K562 (cell line): ENCODE results near the gene PBX2. TPM values are rescaled to one million over a fixed set of nuclear protein-coding genes. Genes with fewer than 3 reads are reported as not detected.

Experiments
- ARID1B ChIP-seq: fragments of 450-650 bp; IDR thresholded peaks from 2 replicates; pipeline ENCODE4 v1.6.1; 2016; ENCODE audit warnings: antibody characterized with exemption, mild to moderate bottlenecking, inconsistent platforms
- CCNT2 ChIP-seq: IDR thresholded peaks from 2 replicates; pipeline ENCODE4 v1.6.1; 2011; ENCODE audit warnings: borderline replicate concordance, low read depth, mild to moderate bottlenecking, moderate library complexity, mixed read lengths, low read length; ENCODE audit not compliant: insufficient read length; ENCODE audit errors: extremely low read depth
- CEBPG ChIP-seq, 3 experiments: fragments of 200-800 bp in 1 of 3; sonication (Bioruptor generic) in 1 of 3; sonication (generic) in 1 of 3; formaldehyde crosslinking in 1 of 3; IDR thresholded peaks in 2 of 3; conservative IDR thresholded peaks in 1 of 3; 2 replicates each; pipeline versions ENCODE4 v1.6.1 to v1.8.0; 2016 to 2022; ENCODE audit warnings: missing compliant biosample characterization in 2 of 3, missing genetic modification characterization in 2 of 3, mild to moderate bottlenecking in 1 of 3, missing genetic modification reagents in 1 of 3
- CREB5 ChIP-seq: fragments of 250-450 bp; sonication (Bioruptor Pico); IDR thresholded peaks from 2 replicates; pipeline ENCODE4 v1.5.0; 2020; ENCODE audit warnings: mild to moderate bottlenecking
- CTCFL ChIP-seq: IDR thresholded peaks from 2 replicates; pipeline ENCODE4 v1.6.1; 2011; ENCODE audit warnings: borderline replicate concordance, low read depth, mild to moderate bottlenecking, moderate library complexity, low read length; ENCODE audit not compliant: insufficient read depth, poor library complexity, severe bottlenecking
- DLX4 ChIP-seq: fragments of 250-450 bp; sonication (Bioruptor Pico); IDR thresholded peaks from 2 replicates; pipeline ENCODE4 v1.6.1; 2021; ENCODE audit warnings: mild to moderate bottlenecking
- HDGF ChIP-seq: fragments of 450-650 bp; IDR thresholded peaks from 2 replicates; pipeline ENCODE4 v1.6.1; 2016
- HLTF ChIP-seq: fragments of 450-650 bp; IDR thresholded peaks from 2 replicates; pipeline ENCODE4 v1.6.1; 2016
- MEIS2 ChIP-seq: fragments of 450-650 bp; IDR thresholded peaks from 2 replicates; pipeline ENCODE4 v1.6.1; 2014; ENCODE audit warnings: mild to moderate bottlenecking; ENCODE audit not compliant: partially characterized antibody
- MITF ChIP-seq: IDR thresholded peaks from 2 replicates; pipeline ENCODE4 v1.6.1; 2014; ENCODE audit warnings: antibody characterized with exemption
- NFRKB ChIP-seq: fragments of 450-650 bp; IDR thresholded peaks from 2 replicates; pipeline ENCODE4 v1.6.1; 2016; ENCODE audit warnings: low read depth
- POLR2G ChIP-seq: fragments of 200-400 bp; formaldehyde crosslinking; IDR thresholded peaks from 2 replicates; pipeline ENCODE4 v1.6.1; 2017; ENCODE audit warnings: low read depth, mild to moderate bottlenecking, antibody characterized with exemption, low read length, moderate library complexity
- SMARCE1 ChIP-seq: fragments of 450-650 bp; IDR thresholded peaks from 2 replicates; pipeline ENCODE4 v1.7.1; 2016; ENCODE audit warnings: mild to moderate bottlenecking
- TEAD1 ChIP-seq, 2 experiments: fragments of 450-650 bp in 1 of 2; sonication (generic) in 1 of 2; formaldehyde crosslinking; IDR thresholded peaks; 2 replicates each; pipeline versions ENCODE4 v1.4.0 to v1.8.0; 2020 to 2022; ENCODE audit warnings: mild to moderate bottlenecking in 2 of 2, missing genetic modification reagents in 1 of 2
- TRIM28 ChIP-seq: fragments of 450-650 bp; IDR thresholded peaks from 2 replicates; pipeline ENCODE4 v1.6.1; 2017
- ZBTB26 ChIP-seq: fragments of 450-650 bp; formaldehyde crosslinking; IDR thresholded peaks from 2 replicates; pipeline ENCODE4 v1.4.0; 2022; ENCODE audit warnings: missing genetic modification characterization
- ZBTB7A ChIP-seq: IDR thresholded peaks from 2 replicates; pipeline ENCODE4 v1.6.1; 2011; ENCODE audit warnings: low read depth, mild to moderate bottlenecking, low read length, moderate library complexity, borderline replicate concordance; ENCODE audit not compliant: control insufficient read depth
- ZBTB8A ChIP-seq: fragments of 450-650 bp; IDR thresholded peaks from 2 replicates; pipeline ENCODE4 v1.6.1; 2018; ENCODE audit warnings: mild to moderate bottlenecking, moderate library complexity; ENCODE audit not compliant: partially characterized antibody
- ZNF444 ChIP-seq: fragments of 250-450 bp; sonication (Bioruptor Pico); IDR thresholded peaks from 2 replicates; pipeline ENCODE4 v1.4.0; 2020; ENCODE audit warnings: mild to moderate bottlenecking, moderate library complexity
- ZNF584 ChIP-seq: fragments of 200-800 bp; sonication (Bioruptor generic); IDR thresholded peaks from 2 replicates; pipeline ENCODE4 v1.6.1; 2016; ENCODE audit warnings: low read depth, mild to moderate bottlenecking, missing genetic modification characterization, missing compliant biosample characterization
- ZNF699 ChIP-seq: fragments of 250-450 bp; sonication (Bioruptor Pico); IDR thresholded peaks from 2 replicates; pipeline ENCODE4 v1.8.0; 2021; ENCODE audit warnings: mild to moderate bottlenecking, moderate library complexity; ENCODE audit not compliant: insufficient replicate concordance
- polyA plus RNA-seq, 8 experiments: library from polyadenylated mRNA; depleted of rRNA in 4 of 8; stranded (reverse) in 5 of 8; unstranded in 3 of 8; fragments of >200 nt; fragmentation: Nextera tagmentation in 2 of 8; fragmentation: Illumina TruSeq in 1 of 8; extraction: Ambion mirVana in 2 of 8; extraction: Trizol in 1 of 8; gene quantifications; 2 replicates each; pipeline versions ENCODE4 v1.2.1 to v1.2.3, GENCODE V29; 2011 to 2014; ENCODE audit warnings: inconsistent platforms in 1 of 8, missing spikeins in 1 of 8
- total RNA-seq, 7 experiments: library from RNA; depleted of rRNA in 6 of 7; stranded (reverse); fragments of >200 nt in 6 of 7; fragmentation: Illumina TruSeq in 2 of 7; extraction: Trizol in 2 of 7; gene quantifications; 2 replicates each; pipeline versions ENCODE4 v1.2.1 to v1.2.3, GENCODE V29; 2011 to 2021; ENCODE audit warnings: low replicate concordance in 1 of 7

The PBX2 gene
- total and polyA plus RNA-seq, 9 of the 15 experiments (the other 6 are each of a cell fraction or from before 2014, with no cell fraction given) = 1.9 to 134 (median 62.5) TPM

- no peak for TF ChIP-seq CREB5 (CRISPR knock-in tag)
- TF ChIP-seq CCNT2 = peak; percentile 27
- no peak for TF ChIP-seq MITF
- TF ChIP-seq TEAD1 (CRISPR knock-in tag; IDR thresholded peaks at IDR 0.05) = no peak
- TF ChIP-seq ZBTB7A = no peak; the same call in 1 of the 2 replicates
- no peak for TF ChIP-seq HDGF
- TF ChIP-seq ZBTB26 (CRISPR knock-in tag) = no peak
- no peak for TF ChIP-seq ZBTB8A
- no peak for TF ChIP-seq CEBPG (CRISPR knock-in tag; IDR thresholded peaks at IDR 0.05)
- no peak for TF ChIP-seq CEBPG (tag; conservative IDR thresholded peaks at IDR 0.05 in 1 of 2, IDR thresholded peaks at IDR 0.05 in 1 of 2)
- peak; percentile 69 for TF ChIP-seq POLR2G
- TF ChIP-seq NFRKB = no peak
- TF ChIP-seq DLX4 (CRISPR knock-in tag) = no peak
- TF ChIP-seq CTCFL = peak; percentile 27
- TF ChIP-seq TRIM28 = no peak
- 0 out of 2 replicates have a peak, but pooled peaks have one; percentile 15 for TF ChIP-seq ARID1B
- TF ChIP-seq ZNF699 = no peak
- TF ChIP-seq SMARCE1 = no peak
- TF ChIP-seq ZNF584 (CRISPR knock-in tag) = no peak
- TF ChIP-seq MEIS2 = no peak
- TF ChIP-seq HLTF = no peak
- TF ChIP-seq ZNF444 (CRISPR knock-in tag) = no peak
Measured at GRCh38 chr6:32166411-32167061, 23.5 kb downstream of the PBX2 start (continued).
